B cell (primary cell): ENCODE measurements around the gene GATAD2A. TPM values are rescaled to one million over a fixed set of nuclear protein-coding genes. Genes with fewer than 3 reads are reported as not detected.

Experiments
- ATAC-seq: fragments of 200-7000 bp; cut with Tn5 transposase; one replicate; pipeline ENCODE4 v1.10.0; 2021; ENCODE audit warnings: low read depth, mild to moderate bottlenecking, moderate number of reproducible peaks, moderate library complexity
- CTCF ChIA-PET: fragments of 350-600 bp; sonication (Branson Sonifier 250); formaldehyde crosslinking; loops from one replicate; lab custom pipeline; 2021; ENCODE audit warnings: antibody characterized with exemption, inconsistent platforms; lab: Charles Lee
- POLR2A ChIA-PET: fragments of 350-600 bp; sonication (Branson Sonifier 250); formaldehyde crosslinking; loops from one replicate; lab custom pipeline; 2021; ENCODE audit warnings: antibody characterized with exemption; lab: Charles Lee
- DNase-seq: peaks from one replicate; pipeline ENCODE4 v3.0.0; 2013
- H2AFZ ChIP-seq: 2 replicates; pipeline ENCODE4 v1.6.1; 2012; ENCODE audit warnings: mild to moderate bottlenecking, low read depth, low read length; ENCODE audit not compliant: insufficient read depth, poor library complexity, severe bottlenecking
- H3K27ac ChIP-seq, 2 donors: 1 replicate in 1 of 2; 2 replicates in 1 of 2; pipeline ENCODE4 v1.5.1; 2012 to 2013; ENCODE audit warnings: low read length in 2 of 2, mild to moderate bottlenecking in 2 of 2, moderate library complexity in 1 of 2
- H3K27me3 ChIP-seq, 4 experiments: fragments of 200-600 bp in 1 of 4; sonication (generic) in 1 of 4; replicated peaks in 1 of 4; 1 replicate in 2 of 4; 2 replicates in 2 of 4; pipeline versions ENCODE4 v1.6.1 to v1.7.0; 2013 to 2016; ENCODE audit warnings: low read length in 3 of 4, mild to moderate bottlenecking in 2 of 4, mixed read lengths in 1 of 4, moderate library complexity in 1 of 4; ENCODE audit not compliant: insufficient read depth in 4 of 4, control insufficient read depth in 3 of 4; ENCODE audit errors: control extremely low read depth in 1 of 4
- H3K36me3 ChIP-seq, 2 experiments: replicated peaks in 1 of 2; 1 replicate in 1 of 2; 2 replicates in 1 of 2; pipeline versions ENCODE4 v1.6.1 to v1.7.1; 2013; ENCODE audit warnings: low read length in 1 of 2; ENCODE audit not compliant: insufficient read depth in 2 of 2, control insufficient read depth in 1 of 2; ENCODE audit errors: control extremely low read depth in 1 of 2, extremely low read depth in 1 of 2
- H3K4me1 ChIP-seq, 2 donors: fragments of 200-600 bp in 1 of 2; sonication (generic) in 1 of 2; 1 replicate in 1 of 2; 2 replicates in 1 of 2; pipeline versions ENCODE4 v1.5.1 to v1.6.1; 2013 to 2017; ENCODE audit warnings: low read length in 2 of 2; ENCODE audit not compliant: control insufficient read depth in 2 of 2, insufficient read depth in 2 of 2
- H3K4me2 ChIP-seq: replicated peaks from 2 replicates; pipeline ENCODE3; 2012; ENCODE audit warnings: mild to moderate bottlenecking, low read depth, low read length; ENCODE audit not compliant: poor library complexity, severe bottlenecking
- H3K4me3 ChIP-seq, 5 experiments: fragments of 200-600 bp in 1 of 5; sonication (generic) in 1 of 5; 1 replicate in 3 of 5; 2 replicates in 2 of 5; pipeline versions ENCODE4 v1.5.1 to v1.7.0; 2011 to 2016; ENCODE audit warnings: low read length in 4 of 5, mild to moderate bottlenecking in 4 of 5, low read depth in 2 of 5, control low read depth in 1 of 5, moderate library complexity in 1 of 5; ENCODE audit not compliant: insufficient read depth in 1 of 5; ENCODE audit errors: control extremely low read depth in 1 of 5, extremely low read depth in 1 of 5
- H3K79me2 ChIP-seq: fragments of 200-600 bp; sonication (generic); one replicate; pipeline ENCODE4 v1.6.0; 2016; ENCODE audit warnings: low read length; ENCODE audit not compliant: control insufficient read depth, insufficient read depth
- H3K9ac ChIP-seq: fragments of 200-600 bp; sonication (generic); 2 replicates; pipeline ENCODE4 v1.6.1; 2017; ENCODE audit warnings: mild to moderate bottlenecking, low read length, moderate library complexity
- H3K9me3 ChIP-seq, 3 donors: one replicate each; pipeline versions ENCODE4 v1.6.1 to v1.7.1; 2013; ENCODE audit warnings: low read length in 2 of 3; ENCODE audit not compliant: control insufficient read depth in 2 of 3, insufficient read depth in 1 of 3; ENCODE audit errors: control extremely low read depth in 1 of 3
- H4K20me1 ChIP-seq: 2 replicates; pipeline ENCODE4 v1.6.0; 2012; ENCODE audit warnings: mild to moderate bottlenecking, low read length; ENCODE audit not compliant: insufficient read depth, control insufficient read depth, poor library complexity, severe bottlenecking
- H3K27ac Mint-ChIP-seq: one replicate; pipeline ENCODE4 v1.8.0; 2021; ENCODE audit warnings: mixed read lengths
- H3K27me3 Mint-ChIP-seq: one replicate; pipeline ENCODE4 v1.8.0; 2021; ENCODE audit warnings: mixed read lengths
- H3K4me1 Mint-ChIP-seq: one replicate; pipeline ENCODE4 v1.8.0; 2021; ENCODE audit warnings: mixed read lengths
- H3K4me3 Mint-ChIP-seq: one replicate; pipeline ENCODE4 v1.8.0; 2021; ENCODE audit warnings: mixed read lengths
- H3K9me3 Mint-ChIP-seq: one replicate; pipeline ENCODE4 v1.8.0; 2022; ENCODE audit warnings: mixed read lengths; ENCODE audit not compliant: insufficient read depth
- CTCF ChIP-seq: fragments of 200-600 bp; IDR thresholded peaks from one replicate; pipeline ENCODE4 v1.8.0; 2022; ENCODE audit warnings: antibody characterized with exemption, mild to moderate bottlenecking
- EZH2 ChIP-seq: IDR thresholded peaks from 2 replicates; pipeline ENCODE4 v1.6.1; 2012; ENCODE audit warnings: borderline replicate concordance, low read depth, mild to moderate bottlenecking, moderate library complexity, low read length; ENCODE audit not compliant: insufficient read depth, poor library complexity, severe bottlenecking
- WGBS: methylation state at CpG from one replicate; pipeline ENCODE4 v1.1.5; 2013; ENCODE audit warnings: missing lambda C conversion rate; ENCODE audit not compliant: insufficient coverage; 5-methylcytosine and 5-hydroxymethylcytosine counted together
- intact Hi-C: fragments of 100-400 bp; cut with micrococcal nuclease; formaldehyde crosslinking; loops from one replicate; pipeline ENCODE4 v1.10.0; 2022
- polyA plus RNA-seq: library from polyadenylated mRNA; depleted of rRNA; stranded (reverse); fragments of >200 nt; gene quantifications from 2 replicates; pipeline ENCODE4 v1.2.3, GENCODE V29; 2012
- total RNA-seq, 2 donors: library from RNA; stranded (reverse); fragments of 120-200 nt in 1 of 2; gene quantifications; 1 replicate in 1 of 2; 2 replicates in 1 of 2; pipeline versions ENCODE4 v1.2.3 to v1.2.4, GENCODE V29; 2013 to 2022

GATAD2A gene
- total and polyA plus RNA-seq, 2 donors (not counting 1 experiment from before 2014, with no cell fraction given) = 28.8 to 76.3 TPM

DNA sequence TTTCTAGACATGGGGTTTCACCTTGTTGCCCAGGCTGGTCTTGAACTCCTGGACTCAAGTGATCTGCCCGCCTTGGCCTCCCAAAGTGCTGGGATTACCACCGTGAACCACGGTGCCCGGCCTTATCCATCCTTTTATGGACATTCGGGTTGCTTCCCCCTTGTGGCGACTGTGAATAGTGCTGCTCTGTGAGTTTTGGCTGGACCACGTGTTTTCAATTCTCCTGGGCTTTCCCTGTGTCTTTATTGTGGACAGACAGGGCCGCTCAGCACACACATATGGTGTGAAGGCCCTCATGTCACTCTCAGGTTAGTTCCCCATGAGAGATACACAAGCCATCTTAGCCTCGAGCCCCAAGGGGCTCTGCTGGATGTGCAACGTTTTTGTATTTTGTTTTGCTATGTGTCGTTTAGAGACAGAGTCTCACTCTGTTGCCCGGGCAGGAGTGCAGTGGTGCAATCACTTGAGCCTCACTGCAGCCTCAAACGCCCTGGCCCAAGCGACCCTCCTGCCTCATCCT, 44.3 kb upstream of the GATAD2A start:
- Mint-ChIP-seq H3K27me3 (no peaks in the 10 kb centered on the region), H3K4me3 (peak overlapping the region; percentile 79), H3K27ac (peak overlapping the region; percentile 88), H3K9me3 (no peaks in the 10 kb centered on the region), H3K4me1 (peaks cover 22% of the 10 kb centered on the region)
- Histone ChIP-seq H3K27ac (peak overlapping the region; percentile 22 to 40), H3K79me2 (no peaks in the 10 kb centered on the region), H3K27me3 (no peaks in the 10 kb centered on the region), H3K9me3 (no peaks in the 10 kb centered on the region), H3K36me3 (peaks cover 0 to 19% of the 10 kb centered on the region in 2 experiments), H3K4me1 (peaks cover 18 to 26% of the 10 kb centered on the region in 2 donors), H3K4me2 (peak overlapping the region; percentile 80), H2AFZ (peak overlapping the region; percentile 80), H3K4me3 (peak overlapping the region in 4 of 5 experiments; percentile 28 to 59 (median 42)), H4K20me1 (peaks cover 8% of the 10 kb centered on the region), H3K9ac (peak overlapping the region; percentile 51)
- ChIA-PET CTCF (interaction anchor here (0.7 to 11.8 kb wide), 4 partner anchors 10 to 128 kb away, joined by 4 to 301 read pairs (median 5); no protein-coding TSS in a partner anchor), POLR2A (interaction anchor here (0.7 kb wide), 2 partner anchors 28 to 378 kb away, joined by 3 read pairs; no protein-coding TSS in a partner anchor)
- intact Hi-C loops = loop anchor here (1.0 kb wide), 1 partner anchor 44 kb away; the partner anchor contains the start of gene GATAD2A
- TF ChIP-seq EZH2 (no peak), CTCF (peak; percentile 84)
- DNase-seq (peak; percentile 83), ATAC-seq (peak; percentile 68)
- WGBS = under 1% methylated on average over 13 of the region's 14 CpGs

DNA sequence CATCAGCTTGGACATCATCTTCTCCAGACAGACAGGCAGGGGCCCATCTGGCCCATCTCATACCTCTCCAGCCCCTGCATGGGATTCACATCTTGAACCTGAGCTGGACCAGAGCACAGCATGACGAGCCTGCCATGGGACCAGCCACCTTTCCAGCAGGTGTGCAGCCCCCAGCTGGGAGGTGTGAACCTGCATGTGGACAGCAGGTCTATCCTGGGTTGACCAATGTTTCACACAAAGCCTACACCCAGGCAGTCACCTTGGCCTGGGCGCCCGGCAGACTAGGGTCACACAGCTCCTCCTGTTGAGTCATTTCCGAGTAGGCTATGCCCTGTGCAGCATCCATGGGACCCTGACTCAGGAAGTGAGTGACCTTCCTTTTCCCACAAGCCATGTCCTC, 43.4 kb upstream of the GATAD2A start:
- Histone ChIP-seq H4K20me1 (no peaks in the 10 kb centered on the region), H3K9ac (no peak overlapping the region), H3K79me2 (no peaks in the 10 kb centered on the region), H3K27me3 (no peaks in the 10 kb centered on the region), H3K9me3 (no peaks in the 10 kb centered on the region), H3K4me2 (no peak overlapping the region), H3K4me3 (no peak overlapping the region), H3K4me1 (peaks cover 20 to 33% of the 10 kb centered on the region in 2 donors), H3K36me3 (peaks cover 0 to 9% of the 10 kb centered on the region in 2 experiments), H2AFZ (no peak overlapping the region), H3K27ac (no peak overlapping the region)
- 93% methylated on average over 4 of the region's 4 CpGs for WGBS
- CTCF ChIA-PET = interaction anchor here (0.6 to 11.8 kb wide), 6 partner anchors 11 to 835 kb away, joined by 3 to 301 read pairs (median 4); no protein-coding TSS in a partner anchor
- peaks cover 26% of the 10 kb centered on the region for H3K4me1 Mint-ChIP-seq
- no peaks in the 10 kb centered on the region for H3K9me3 Mint-ChIP-seq
- DNase-seq (no peak), ATAC-seq (no peak)
- POLR2A ChIA-PET = interaction anchor here (0.7 to 1.1 kb wide), 2 partner anchors 29 to 43 kb away, joined by 3 to 4 read pairs; partner anchors contain the start of gene GATAD2A
- intact Hi-C loops = no loop called here
- no peaks in the 10 kb centered on the region for H3K27me3 Mint-ChIP-seq
- TF ChIP-seq CTCF = no peak
- TF ChIP-seq EZH2 = no peak
- peak overlapping the region; percentile 44 for H3K4me3 Mint-ChIP-seq
- peak overlapping the region; percentile 37 for H3K27ac Mint-ChIP-seq
